Stimulated activated CD4-positive, alpha-beta T cell treated with anti-CD3 and anti-CD28 coated beads, Interleukin-1b, Interleukin-23, amount 100 ng/mL, for 1 hour (primary cell): ENCODE results near the gene CHIT1.

ENCODE experiments used
- DNase-seq, 2 donors: peaks; one replicate each; pipeline ENCODE4 v3.0.0-alpha.2; 2020; ENCODE audit warnings: low read depth in 2 of 2

CHIT1 gene

GRCh38 chr1:203229471-203230135, at the start of gene CHIT1:
Gene CHIT1, minus strand, starts transcription at chr1:203229673. Its CDS starts 37 bp downstream, at chr1:203229636.
- DNase-seq: no peak

GRCh38 chr1:203278885-203279406, 49.5 kb upstream of the CHIT1 start:
- no peak for DNase-seq

- DNase-seq: no peak
Measured at GRCh38 chr1:203278082-203278884, 48.8 kb upstream of the CHIT1 start.

- DNase-seq: no peak
Measured at GRCh38 chr1:203276916-203277545, 47.6 kb upstream of the CHIT1 start.

- no peak for DNase-seq
Measured at GRCh38 chr1:203276408-203276807, 46.9 kb upstream of the CHIT1 start.

- DNase-seq: no peak
Measured at GRCh38 chr1:203275656-203276272, 46.3 kb upstream of the CHIT1 start.

- no peak for DNase-seq
Measured at GRCh38 chr1:203274603-203275381, 45.3 kb upstream of the CHIT1 start.

GRCh38 chr1:203273869-203274602, 44.6 kb upstream of the CHIT1 start:
- no peak for DNase-seq

- peak; percentile 81 to 88 for DNase-seq
Measured at GRCh38 chr1:203273206-203273868, 43.9 kb upstream of the CHIT1 start.

GRCh38 chr1:203272633-203273205, 43.2 kb upstream of the CHIT1 start:
- no peak for DNase-seq

GRCh38 chr1:203271962-203272632, 42.6 kb upstream of the CHIT1 start:
- DNase-seq: no peak

- peak in 1 of 2 donors; percentile 45 for DNase-seq
Measured at GRCh38 chr1:203271018-203271743, 41.7 kb upstream of the CHIT1 start.

- DNase-seq: no peak
Measured at GRCh38 chr1:203270448-203270847, 41.0 kb upstream of the CHIT1 start.

- no peak for DNase-seq
Measured at GRCh38 chr1:203269654-203270020, 40.2 kb upstream of the CHIT1 start.

GRCh38 chr1:203268901-203269653, 39.6 kb upstream of the CHIT1 start:
- no peak for DNase-seq

GRCh38 chr1:203267912-203268311, 38.4 kb upstream of the CHIT1 start:
- no peak for DNase-seq

- peak; percentile 46 to 64 for DNase-seq
Measured at GRCh38 chr1:203267347-203267846, 37.9 kb upstream of the CHIT1 start.
